Neural progenitor cell (in vitro differentiated cells): ENCODE data around the gene SNX4. TPM values are rescaled to one million over a fixed set of nuclear protein-coding genes. Genes with fewer than 3 reads are reported as not detected.

Experiments
- DNase-seq: peaks from one replicate; pipeline ENCODE4 v3.0.0-alpha.2; 2016; ENCODE audit warnings: low spot score
- H2AFZ ChIP-seq: fragments of 200-600 bp; sonication (generic); replicated peaks from 2 replicates; pipeline ENCODE4 v1.6.1; 2016; ENCODE audit warnings: antibody characterized with exemption
- H3F3A ChIP-seq: fragments of 200-600 bp; sonication (generic); 2 replicates; pipeline ENCODE4 v1.6.1; 2016; ENCODE audit warnings: antibody characterized with exemption, low read depth
- H3K27ac ChIP-seq: fragments of 200-600 bp; sonication (generic); 2 replicates; pipeline ENCODE4 v1.5.1; 2016; ENCODE audit warnings: mild to moderate bottlenecking
- H3K27me3 ChIP-seq: fragments of 200-600 bp; sonication (generic); 2 replicates; pipeline ENCODE4 v1.6.1; 2016; ENCODE audit warnings: mild to moderate bottlenecking, moderate library complexity
- H3K36me3 ChIP-seq: fragments of 200-600 bp; sonication (generic); 2 replicates; pipeline ENCODE4 v1.5.1; 2016
- H3K4me1 ChIP-seq: fragments of 200-600 bp; sonication (generic); 2 replicates; pipeline ENCODE4 v1.6.1; 2016; ENCODE audit warnings: mixed run types
- H3K4me2 ChIP-seq: fragments of 200-600 bp; sonication (generic); 2 replicates; pipeline ENCODE4 v1.6.1; 2016
- H3K4me3 ChIP-seq: fragments of 200-600 bp; sonication (generic); 2 replicates; pipeline ENCODE4 v1.5.1; 2016
- H3K79me2 ChIP-seq: fragments of 200-600 bp; sonication (generic); 2 replicates; pipeline ENCODE4 v1.6.1; 2016; ENCODE audit warnings: low read depth
- H3K9ac ChIP-seq: fragments of 200-600 bp; sonication (generic); 2 replicates; pipeline ENCODE4 v1.6.1; 2016
- H3K9me3 ChIP-seq: fragments of 200-600 bp; sonication (generic); 2 replicates; pipeline ENCODE4 v1.5.1; 2016; ENCODE audit warnings: low read depth
- H4K20me1 ChIP-seq: fragments of 200-600 bp; sonication (generic); 2 replicates; pipeline ENCODE4 v1.6.1; 2016; ENCODE audit warnings: low read depth
- H3K27ac Mint-ChIP-seq: 3 replicates; pipeline ENCODE4 v1.8.0; 2021; ENCODE audit warnings: mixed read lengths
- H3K27me3 Mint-ChIP-seq: 2 replicates; pipeline ENCODE4 v1.8.0; 2022; ENCODE audit warnings: low read depth, mild to moderate bottlenecking, inconsistent platforms, moderate library complexity, mixed read lengths; ENCODE audit not compliant: insufficient read depth
- H3K36me3 Mint-ChIP-seq: 3 replicates; pipeline ENCODE4 v1.8.0; 2021; ENCODE audit warnings: mixed read lengths
- H3K4me1 Mint-ChIP-seq: 3 replicates; pipeline ENCODE4 v1.8.0; 2021; ENCODE audit warnings: mixed read lengths
- H3K4me3 Mint-ChIP-seq: 3 replicates; pipeline ENCODE4 v1.8.0; 2021; ENCODE audit warnings: mild to moderate bottlenecking, moderate library complexity, mixed read lengths
- H3K9me3 Mint-ChIP-seq: 3 replicates; pipeline ENCODE4 v1.8.0; 2020; ENCODE audit warnings: mixed read lengths
- EZH2 ChIP-seq: fragments of 200-600 bp; sonication (generic); IDR thresholded peaks from 2 replicates; pipeline ENCODE4 v1.6.1; 2017; ENCODE audit warnings: antibody characterized with exemption, mild to moderate bottlenecking, moderate library complexity
- EZH2phosphoT487 ChIP-seq: fragments of 200-600 bp; sonication (generic); IDR thresholded peaks from 2 replicates; pipeline ENCODE4 v1.6.1; 2017; ENCODE audit warnings: antibody characterized with exemption
- total RNA-seq: library from RNA; depleted of rRNA; stranded (reverse); fragments of >200 nt; gene quantifications from 2 replicates; pipeline ENCODE4 v1.2.3, GENCODE V29; 2015; ENCODE audit warnings: low replicate concordance
- TF ChIP-seq, protein P1 (sequence below): fragments of 200-600 bp; sonication (generic); IDR thresholded peaks from 2 replicates; pipeline ENCODE4 v1.5.1; 2017; ENCODE audit warnings: antibody characterized with exemption, mild to moderate bottlenecking

The SNX4 gene
- total RNA-seq, 1 donor from 2014 or later = 65.4 TPM

DNA sequence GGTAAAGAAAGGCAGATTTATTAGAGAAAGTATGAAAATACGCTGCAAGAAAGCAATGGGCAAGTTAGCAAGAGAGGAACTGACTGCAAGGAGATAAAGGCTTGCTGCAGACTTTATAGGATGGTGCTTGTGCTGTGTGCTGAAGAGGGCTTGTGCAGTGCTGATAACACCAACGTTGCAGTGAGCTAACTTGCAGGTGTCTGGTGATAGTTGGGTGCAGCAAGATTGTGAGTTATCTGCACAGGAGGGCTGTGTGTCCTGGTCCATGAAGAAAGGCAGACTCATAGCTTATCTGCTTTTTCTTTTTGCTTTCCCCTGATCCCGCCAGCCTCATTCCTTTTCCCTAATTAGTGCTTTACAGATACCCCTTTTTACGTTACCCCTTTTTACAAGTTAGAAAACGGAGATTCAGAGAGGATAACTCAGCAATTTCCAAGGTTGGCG, 86.9 kb downstream of the SNX4 start:
- no peak overlapping the region for H3K27ac ChIP-seq
- peaks cover 9% of the 10 kb centered on the region for H3F3A ChIP-seq
- no peaks in the 10 kb centered on the region for H3K4me1 ChIP-seq
- Mint-ChIP-seq H3K36me3 (no peaks in the 10 kb centered on the region), H3K27ac (no peak overlapping the region), H3K4me3 (no peak overlapping the region), H3K9me3 (peaks cover 4% of the 10 kb centered on the region), H3K27me3 (peaks cover 5% of the 10 kb centered on the region), H3K4me1 (peaks cover 2% of the 10 kb centered on the region)
- no peak overlapping the region for H2AFZ ChIP-seq
- H3K9me3 ChIP-seq = no peaks in the 10 kb centered on the region
- no peak for TF ChIP-seq EZH2phosphoT487
- no peak for TF ChIP-seq EZH2
- TF ChIP-seq, protein P1, sequence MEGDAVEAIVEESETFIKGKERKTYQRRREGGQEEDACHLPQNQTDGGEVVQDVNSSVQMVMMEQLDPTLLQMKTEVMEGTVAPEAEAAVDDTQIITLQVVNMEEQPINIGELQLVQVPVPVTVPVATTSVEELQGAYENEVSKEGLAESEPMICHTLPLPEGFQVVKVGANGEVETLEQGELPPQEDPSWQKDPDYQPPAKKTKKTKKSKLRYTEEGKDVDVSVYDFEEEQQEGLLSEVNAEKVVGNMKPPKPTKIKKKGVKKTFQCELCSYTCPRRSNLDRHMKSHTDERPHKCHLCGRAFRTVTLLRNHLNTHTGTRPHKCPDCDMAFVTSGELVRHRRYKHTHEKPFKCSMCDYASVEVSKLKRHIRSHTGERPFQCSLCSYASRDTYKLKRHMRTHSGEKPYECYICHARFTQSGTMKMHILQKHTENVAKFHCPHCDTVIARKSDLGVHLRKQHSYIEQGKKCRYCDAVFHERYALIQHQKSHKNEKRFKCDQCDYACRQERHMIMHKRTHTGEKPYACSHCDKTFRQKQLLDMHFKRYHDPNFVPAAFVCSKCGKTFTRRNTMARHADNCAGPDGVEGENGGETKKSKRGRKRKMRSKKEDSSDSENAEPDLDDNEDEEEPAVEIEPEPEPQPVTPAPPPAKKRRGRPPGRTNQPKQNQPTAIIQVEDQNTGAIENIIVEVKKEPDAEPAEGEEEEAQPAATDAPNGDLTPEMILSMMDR = no peak
- no peak overlapping the region for H3K4me2 ChIP-seq
- H3K79me2 ChIP-seq = no peaks in the 10 kb centered on the region
- no peak for DNase-seq
- H3K9ac ChIP-seq = no peak overlapping the region
- H4K20me1 ChIP-seq = no peaks in the 10 kb centered on the region
- H3K36me3 ChIP-seq = no peaks in the 10 kb centered on the region
- H3K27me3 ChIP-seq = no peaks in the 10 kb centered on the region
- no peak overlapping the region for H3K4me3 ChIP-seq

DNA sequence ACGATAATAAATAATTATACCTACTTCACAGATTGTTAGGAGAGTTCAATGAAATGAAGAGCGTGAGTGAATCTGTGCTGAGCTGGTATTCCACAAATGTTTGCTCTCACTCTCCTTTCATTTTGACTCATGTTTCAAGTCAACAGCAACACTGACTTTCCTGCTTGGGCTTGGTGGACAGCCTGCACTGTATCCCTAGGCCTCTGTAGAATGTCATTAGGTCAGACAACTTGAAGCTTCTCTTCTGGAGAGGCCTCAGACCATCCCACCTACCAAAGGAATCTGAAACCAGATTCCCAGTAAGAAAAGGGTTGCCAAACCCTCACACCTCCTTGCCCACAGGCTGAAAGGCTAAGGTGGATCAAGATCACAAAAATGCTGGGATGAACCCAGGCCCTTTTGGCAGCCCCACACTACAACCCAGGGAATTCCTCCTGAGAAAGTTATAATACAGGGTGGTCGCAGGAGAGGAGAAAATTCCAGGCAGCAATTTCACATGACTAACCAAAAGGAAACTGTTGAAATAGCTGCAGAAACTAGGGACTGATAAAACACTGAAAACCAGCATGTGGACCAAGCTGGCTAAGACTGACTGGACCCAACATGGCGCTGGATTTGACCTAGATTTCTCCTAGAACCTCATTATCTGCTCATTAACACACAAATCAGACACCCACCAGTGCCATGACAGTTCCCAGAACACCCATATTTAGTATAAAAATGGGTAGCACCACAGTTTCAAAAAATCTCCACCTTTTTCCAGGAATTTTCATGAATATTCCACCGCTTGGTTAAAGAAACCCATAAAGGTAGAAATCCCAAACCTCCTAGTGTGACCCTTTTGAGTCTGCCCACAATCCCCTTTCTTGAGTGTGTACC, 87.9 kb downstream of the SNX4 start:
- Histone ChIP-seq H3K79me2 (no peaks in the 10 kb centered on the region), H4K20me1 (no peaks in the 10 kb centered on the region), H3K27ac (no peak overlapping the region), H2AFZ (no peak overlapping the region), H3K27me3 (no peaks in the 10 kb centered on the region), H3K9me3 (no peaks in the 10 kb centered on the region), H3K4me1 (no peaks in the 10 kb centered on the region), H3F3A (peaks cover 3% of the 10 kb centered on the region), H3K9ac (no peak overlapping the region), H3K4me3 (no peak overlapping the region), H3K4me2 (no peak overlapping the region), H3K36me3 (no peaks in the 10 kb centered on the region)
- TF ChIP-seq, protein P1 = no peak
- no peak for TF ChIP-seq EZH2
- TF ChIP-seq EZH2phosphoT487 = no peak
- H3K4me3 Mint-ChIP-seq = no peak overlapping the region
- peaks cover 4% of the 10 kb centered on the region for H3K9me3 Mint-ChIP-seq
- no peaks in the 10 kb centered on the region for H3K36me3 Mint-ChIP-seq
- no peak for DNase-seq
- H3K27me3 Mint-ChIP-seq = peaks cover 5% of the 10 kb centered on the region
- peaks cover 3% of the 10 kb centered on the region for H3K4me1 Mint-ChIP-seq
- H3K27ac Mint-ChIP-seq = no peak overlapping the region

DNA sequence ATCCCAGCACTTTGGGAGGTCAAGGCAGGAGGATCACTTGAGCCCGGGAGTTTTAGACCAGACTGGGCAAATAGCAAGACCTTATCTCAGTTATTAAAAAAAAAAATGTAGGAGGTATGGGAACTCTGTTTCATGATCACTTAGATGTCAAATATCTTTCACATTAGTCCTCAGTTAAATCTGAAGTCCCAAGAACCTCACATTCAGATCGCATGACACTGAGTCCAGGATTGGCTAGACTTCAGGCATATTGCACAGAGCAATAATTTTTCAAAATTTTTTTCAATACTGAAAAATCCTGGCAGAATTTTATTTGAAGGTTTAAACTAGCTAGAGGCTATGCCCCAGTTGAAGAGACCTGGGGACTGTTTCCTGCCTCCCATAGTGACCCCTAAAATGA, 88.6 kb downstream of the SNX4 start:
- H3K27ac ChIP-seq = no peak overlapping the region
- H3K27me3 ChIP-seq = no peaks in the 10 kb centered on the region
- Mint-ChIP-seq H3K4me1 (peaks cover 3% of the 10 kb centered on the region), H3K9me3 (peaks cover 6% of the 10 kb centered on the region), H3K36me3 (no peaks in the 10 kb centered on the region), H3K27me3 (peaks cover 5% of the 10 kb centered on the region), H3K27ac (no peak overlapping the region), H3K4me3 (no peak overlapping the region)
- no peaks in the 10 kb centered on the region for H3K9me3 ChIP-seq
- no peaks in the 10 kb centered on the region for H4K20me1 ChIP-seq
- H3K4me2 ChIP-seq = no peak overlapping the region
- H2AFZ ChIP-seq = no peak overlapping the region
- H3K4me3 ChIP-seq = no peak overlapping the region
- no peak overlapping the region for H3K9ac ChIP-seq
- no peaks in the 10 kb centered on the region for H3K79me2 ChIP-seq
- no peaks in the 10 kb centered on the region for H3K4me1 ChIP-seq
- no peaks in the 10 kb centered on the region for H3F3A ChIP-seq
- DNase-seq = no peak
- no peak for TF ChIP-seq EZH2
- TF ChIP-seq EZH2phosphoT487 = no peak
- no peaks in the 10 kb centered on the region for H3K36me3 ChIP-seq
